Peyer's patch (tissue), 4 donors: ENCODE measurements around the gene LPIN1.

Experiments used
- POLR2A ChIP-seq, 2 donors: fragments of 450-650 bp; IDR thresholded peaks; one replicate each; pipeline ENCODE4 v1.5.1; 2017; ENCODE audit warnings: antibody characterized with exemption in 2 of 2, mild to moderate bottlenecking in 2 of 2, moderate library complexity in 2 of 2
- TF ChIP-seq, protein P1 (sequence below), 6 experiments: fragments of 450-650 bp in 4 of 6; fragments of 200-600 bp in 2 of 6; sonication (generic) in 1 of 6; IDR thresholded peaks; one replicate each; pipeline ENCODE4 v1.5.1; 2017 to 2019; ENCODE audit warnings: antibody characterized with exemption in 6 of 6, mild to moderate bottlenecking in 3 of 6, moderate library complexity in 1 of 6

GRCh38 chr2:11781602-11782001, 35.2 kb downstream of the LPIN1 start:
- TF ChIP-seq, protein P1, sequence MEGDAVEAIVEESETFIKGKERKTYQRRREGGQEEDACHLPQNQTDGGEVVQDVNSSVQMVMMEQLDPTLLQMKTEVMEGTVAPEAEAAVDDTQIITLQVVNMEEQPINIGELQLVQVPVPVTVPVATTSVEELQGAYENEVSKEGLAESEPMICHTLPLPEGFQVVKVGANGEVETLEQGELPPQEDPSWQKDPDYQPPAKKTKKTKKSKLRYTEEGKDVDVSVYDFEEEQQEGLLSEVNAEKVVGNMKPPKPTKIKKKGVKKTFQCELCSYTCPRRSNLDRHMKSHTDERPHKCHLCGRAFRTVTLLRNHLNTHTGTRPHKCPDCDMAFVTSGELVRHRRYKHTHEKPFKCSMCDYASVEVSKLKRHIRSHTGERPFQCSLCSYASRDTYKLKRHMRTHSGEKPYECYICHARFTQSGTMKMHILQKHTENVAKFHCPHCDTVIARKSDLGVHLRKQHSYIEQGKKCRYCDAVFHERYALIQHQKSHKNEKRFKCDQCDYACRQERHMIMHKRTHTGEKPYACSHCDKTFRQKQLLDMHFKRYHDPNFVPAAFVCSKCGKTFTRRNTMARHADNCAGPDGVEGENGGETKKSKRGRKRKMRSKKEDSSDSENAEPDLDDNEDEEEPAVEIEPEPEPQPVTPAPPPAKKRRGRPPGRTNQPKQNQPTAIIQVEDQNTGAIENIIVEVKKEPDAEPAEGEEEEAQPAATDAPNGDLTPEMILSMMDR (IDR thresholded peaks at IDR 0.05) = no peak
- no peak for TF ChIP-seq POLR2A (IDR thresholded peaks at IDR 0.05)
